Ovary (tissue), 3 donors: ENCODE results near the gene TFE3.

Experiments
- EP300 ChIP-seq: sonication (generic); formaldehyde crosslinking; IDR thresholded peaks from one replicate; pipeline ENCODE4 v1.6.1; 2017; ENCODE audit warnings: antibody characterized with exemption
- POLR2A ChIP-seq: fragments of 450-650 bp; IDR thresholded peaks from one replicate; pipeline ENCODE4 v1.6.1; 2017; ENCODE audit warnings: antibody characterized with exemption, mild to moderate bottlenecking, moderate library complexity
- TF ChIP-seq, protein P1 (sequence below), 3 donors: fragments of 450-650 bp in 2 of 3; fragments of 200-600 bp in 1 of 3; IDR thresholded peaks; one replicate each; pipeline versions ENCODE4 v1.5.1 to v1.8.0; 2016 to 2022; ENCODE audit warnings: antibody characterized with exemption in 3 of 3, mild to moderate bottlenecking in 1 of 3
- donor health status: DM: no; HTN: no; CAD: no.

DNA sequence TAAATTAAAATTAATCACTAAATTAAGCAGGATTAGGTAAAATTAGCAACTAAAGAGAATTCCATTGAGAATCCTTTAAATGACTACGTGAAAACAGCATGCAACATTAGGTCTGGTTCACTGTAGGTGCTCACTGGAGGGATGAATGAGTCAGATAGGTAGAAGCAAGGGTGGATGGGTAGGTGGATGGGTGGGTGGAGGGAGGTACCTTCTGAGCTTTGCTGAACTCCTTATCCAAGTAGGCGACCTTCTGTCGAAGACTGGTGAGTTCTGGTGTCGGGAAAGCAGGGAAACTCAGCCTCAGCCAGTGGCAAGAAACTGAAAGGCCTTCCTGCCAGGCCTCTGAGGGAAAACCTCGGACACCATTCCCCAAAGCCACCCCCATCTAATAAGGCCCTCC, 44.1 kb downstream of the TFE3 start:
- TF ChIP-seq, protein P1, sequence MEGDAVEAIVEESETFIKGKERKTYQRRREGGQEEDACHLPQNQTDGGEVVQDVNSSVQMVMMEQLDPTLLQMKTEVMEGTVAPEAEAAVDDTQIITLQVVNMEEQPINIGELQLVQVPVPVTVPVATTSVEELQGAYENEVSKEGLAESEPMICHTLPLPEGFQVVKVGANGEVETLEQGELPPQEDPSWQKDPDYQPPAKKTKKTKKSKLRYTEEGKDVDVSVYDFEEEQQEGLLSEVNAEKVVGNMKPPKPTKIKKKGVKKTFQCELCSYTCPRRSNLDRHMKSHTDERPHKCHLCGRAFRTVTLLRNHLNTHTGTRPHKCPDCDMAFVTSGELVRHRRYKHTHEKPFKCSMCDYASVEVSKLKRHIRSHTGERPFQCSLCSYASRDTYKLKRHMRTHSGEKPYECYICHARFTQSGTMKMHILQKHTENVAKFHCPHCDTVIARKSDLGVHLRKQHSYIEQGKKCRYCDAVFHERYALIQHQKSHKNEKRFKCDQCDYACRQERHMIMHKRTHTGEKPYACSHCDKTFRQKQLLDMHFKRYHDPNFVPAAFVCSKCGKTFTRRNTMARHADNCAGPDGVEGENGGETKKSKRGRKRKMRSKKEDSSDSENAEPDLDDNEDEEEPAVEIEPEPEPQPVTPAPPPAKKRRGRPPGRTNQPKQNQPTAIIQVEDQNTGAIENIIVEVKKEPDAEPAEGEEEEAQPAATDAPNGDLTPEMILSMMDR (IDR thresholded peaks at IDR 0.05): no peak
- TF ChIP-seq POLR2A (no peak), EP300 (no peak)
